ENCODE data around the gene ATP8B3.

Gene ATP8B3

GRCh38 chr19:1757468-1758230 lies 54.4 kb downstream of the ATP8B3 start:
- DNase-seq (ENCODE audit: low spot score): no peak

GRCh38 chr19:1756705-1757465 lies 55.2 kb downstream of the ATP8B3 start:
- DNase-seq (ENCODE audit: low spot score): no peak

DNA sequence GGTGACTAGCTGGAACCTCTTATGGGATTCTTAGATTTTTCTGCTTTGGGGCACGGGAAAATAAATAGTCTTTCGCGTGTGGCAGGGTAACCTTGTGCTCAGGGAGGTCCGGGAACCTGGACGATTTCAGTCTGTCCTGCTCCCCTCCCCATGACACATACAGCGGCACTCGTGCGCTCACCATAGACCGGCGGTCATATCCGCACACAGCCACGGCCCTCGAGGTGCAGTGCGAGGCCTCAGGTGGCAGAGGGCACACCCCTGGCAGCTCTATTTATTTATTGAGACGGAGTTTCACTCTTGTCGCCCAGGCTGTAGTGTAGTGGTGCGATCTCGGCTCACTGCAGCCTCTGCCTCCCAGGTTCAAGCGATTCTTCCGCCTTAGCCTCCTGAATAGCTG lies 55.8 kb downstream of the ATP8B3 start:
- DNase-seq (ENCODE audit: low spot score): no peak

DNA sequence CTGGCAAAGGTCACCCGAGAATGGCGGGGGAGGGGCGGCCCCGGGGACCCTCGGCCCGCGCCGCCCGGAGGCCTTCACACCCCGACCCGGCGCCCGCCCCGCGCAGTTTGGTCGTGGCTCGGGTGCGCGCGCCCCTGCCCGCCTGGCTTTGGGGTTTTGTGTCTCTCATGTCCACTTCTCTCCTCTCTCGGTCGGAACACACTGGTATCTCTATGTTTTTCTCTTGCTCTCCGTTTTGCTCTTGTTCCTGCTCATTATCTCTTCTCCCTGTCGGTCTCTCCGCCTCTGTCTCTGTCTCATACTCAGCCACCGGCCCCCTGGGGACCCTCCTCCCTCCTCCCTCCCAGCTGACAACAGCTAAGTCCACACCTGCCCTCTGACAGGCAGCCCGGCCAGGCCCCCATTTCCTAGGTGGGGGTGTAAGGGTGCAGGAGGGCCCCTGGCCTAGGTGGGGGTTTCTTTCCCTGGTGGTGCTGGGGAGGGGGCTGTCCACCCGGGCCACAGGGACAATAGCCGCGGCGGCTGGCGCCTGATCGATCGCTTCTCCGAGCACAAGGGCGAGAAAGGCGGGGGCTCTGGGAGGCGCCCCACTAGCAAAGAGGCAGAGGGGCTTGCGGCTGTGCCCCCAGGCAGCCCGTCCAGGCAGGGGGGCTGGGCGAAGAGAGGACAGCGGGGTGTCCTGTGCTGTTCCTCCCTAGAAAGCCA lies 56.5 kb downstream of the ATP8B3 start:
- no peak for DNase-seq (ENCODE audit: low spot score)

GRCh38 chr19:1754636-1755466 lies 57.2 kb downstream of the ATP8B3 start:
- DNase-seq (ENCODE audit: low spot score): no peak

DNA sequence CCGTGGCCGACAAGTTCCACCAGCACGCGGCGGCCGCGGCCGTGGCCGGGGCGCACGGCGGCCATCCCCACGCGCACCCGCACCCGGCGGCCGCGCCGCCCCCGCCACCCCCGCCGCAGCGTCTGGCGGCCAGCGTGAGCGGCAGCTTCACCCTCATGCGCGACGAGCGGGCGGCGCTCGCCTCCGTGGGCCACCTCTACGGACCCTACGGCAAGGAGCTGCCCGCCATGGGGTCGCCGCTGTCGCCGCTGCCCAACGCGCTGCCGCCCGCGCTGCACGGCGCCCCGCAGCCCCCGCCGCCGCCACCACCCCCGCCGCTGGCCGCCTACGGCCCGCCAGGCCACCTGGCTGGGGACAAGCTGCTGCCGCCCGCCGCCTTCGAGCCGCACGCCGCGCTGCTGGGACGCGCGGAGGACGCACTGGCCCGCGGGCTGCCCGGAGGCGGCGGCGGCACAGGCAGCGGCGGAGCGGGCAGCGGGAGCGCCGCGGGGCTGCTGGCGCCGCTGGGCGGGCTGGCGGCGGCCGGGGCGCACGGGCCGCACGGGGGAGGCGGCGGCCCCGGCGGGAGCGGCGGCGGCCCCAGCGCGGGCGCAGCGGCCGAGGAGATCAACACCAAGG lies 57.9 kb downstream of the ATP8B3 start:
- no peak for DNase-seq (ENCODE audit: low spot score)

GRCh38 chr19:1752757-1753728 lies 59.0 kb downstream of the ATP8B3 start, which contains the start of gene ONECUT3:
TSS of gene ONECUT3 (plus strand) at chr19:1753506. CDS start at chr19:1753663, 157 bp downstream.
- no peak for DNase-seq (ENCODE audit: low spot score)

GRCh38 chr19:1752009-1752756 lies 59.9 kb downstream of the ATP8B3 start:
- DNase-seq (ENCODE audit: low spot score): no peak

DNA sequence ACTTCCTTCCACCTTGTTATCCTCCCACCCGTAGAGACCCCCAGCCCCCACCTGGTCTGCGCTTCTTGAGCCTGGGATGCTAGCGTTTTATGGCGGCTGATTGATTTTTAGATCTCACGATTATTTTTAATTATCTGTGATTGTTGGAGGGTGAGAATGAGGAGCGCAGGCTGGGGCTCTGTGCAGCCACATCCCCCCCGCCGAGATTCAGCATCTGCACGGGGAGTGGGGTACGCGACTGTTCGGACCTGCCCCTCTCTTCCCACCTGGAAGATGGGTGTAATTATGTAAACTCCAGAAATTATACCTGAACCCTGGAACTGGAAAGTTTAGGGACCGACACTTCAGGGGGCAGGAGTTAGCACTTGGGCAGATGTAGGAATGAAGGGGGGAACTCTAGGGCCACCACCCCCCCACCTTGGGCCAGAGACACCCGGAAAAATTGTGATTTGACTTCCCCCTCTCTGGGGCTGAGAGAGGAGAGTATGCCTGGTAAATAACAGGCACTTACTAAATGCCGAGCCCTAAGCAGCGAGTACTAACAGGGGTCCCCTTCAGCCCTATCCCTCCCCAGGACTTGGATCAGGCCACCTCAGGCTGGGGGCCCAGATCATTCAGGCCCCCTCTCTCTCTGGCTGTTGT lies 60.6 kb downstream of the ATP8B3 start:
- DNase-seq (ENCODE audit: low spot score): no peak

DNA sequence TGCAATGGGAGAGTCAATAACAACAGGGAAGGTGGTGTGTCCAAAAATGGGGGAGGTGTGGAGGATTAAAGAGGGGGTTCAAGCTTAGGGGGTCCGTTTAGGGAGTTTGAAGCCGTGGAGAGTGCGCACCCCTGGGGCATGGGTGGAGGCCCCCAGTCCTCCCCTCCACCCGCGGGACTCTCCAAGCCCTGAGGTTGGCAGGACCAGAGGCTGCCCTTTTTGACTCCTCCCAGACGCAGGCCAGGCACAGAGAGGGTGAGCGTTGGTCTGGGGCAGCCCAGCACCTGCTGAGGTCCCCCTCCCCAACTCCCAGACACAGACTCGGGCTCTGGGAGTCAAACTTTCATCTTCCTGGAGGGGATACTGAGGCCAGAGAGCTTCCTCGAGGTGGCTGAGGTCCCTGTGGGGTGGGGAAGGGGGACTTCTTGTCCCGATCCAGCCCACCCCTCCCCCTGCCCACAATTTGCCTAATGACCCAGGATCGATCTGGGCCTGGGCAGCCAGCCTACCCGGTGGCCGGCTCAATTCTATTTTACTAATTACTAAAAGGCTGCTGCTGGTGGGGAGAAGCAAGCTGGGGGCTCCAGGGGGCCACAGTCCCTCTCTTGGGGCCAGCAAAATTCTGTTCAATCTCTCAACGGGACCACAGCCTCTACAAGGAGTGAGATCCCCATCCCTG lies 61.6 kb downstream of the ATP8B3 start:
- DNase-seq (ENCODE audit: low spot score): no peak

DNA sequence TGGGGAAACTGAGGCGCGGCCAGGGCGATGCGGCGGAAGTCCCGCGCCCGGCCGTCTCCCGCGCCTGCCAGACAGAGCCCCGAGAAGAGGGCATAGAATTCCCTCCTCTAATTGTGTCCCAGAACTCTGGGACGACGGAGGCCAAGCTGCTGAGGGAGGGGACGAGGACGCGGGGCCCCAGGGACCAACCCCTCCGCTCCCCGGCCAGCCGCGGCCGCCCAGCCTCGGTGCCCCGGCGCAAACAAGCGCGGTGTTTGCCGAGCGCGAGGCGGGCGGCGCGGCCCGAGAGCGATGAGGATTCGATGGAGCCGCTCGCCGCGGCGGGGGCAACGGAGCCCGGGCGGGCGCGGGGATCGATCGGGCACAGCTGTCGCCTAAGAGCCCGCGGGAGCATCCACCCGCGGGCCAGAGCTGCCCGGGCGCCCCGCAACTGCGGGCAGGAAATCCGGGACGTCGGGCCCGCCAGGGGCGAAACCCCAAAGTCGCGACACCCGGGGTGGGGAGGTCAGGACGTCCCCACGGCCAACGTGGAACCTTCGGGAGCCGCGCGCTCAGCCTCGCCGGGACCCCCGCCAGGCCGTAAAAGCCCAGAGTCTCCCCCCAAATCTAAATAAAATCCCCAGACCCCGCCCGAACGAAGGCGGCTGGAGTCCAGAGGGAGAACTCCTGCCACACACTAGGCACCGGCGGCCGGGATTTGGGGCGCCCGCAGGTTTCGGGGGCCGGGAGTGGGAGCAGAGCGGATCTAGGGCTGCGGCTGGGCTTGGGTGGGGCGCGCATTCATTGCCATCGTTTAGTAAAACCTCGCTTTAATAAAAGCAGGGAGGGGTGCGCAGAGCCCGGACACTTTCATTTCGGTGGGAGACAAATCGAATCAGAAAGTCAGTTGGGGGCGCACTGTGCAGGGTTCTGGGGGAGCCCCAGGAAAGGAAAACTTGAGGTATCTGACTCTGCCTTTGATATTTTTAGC lies 62.4 kb downstream of the ATP8B3 start:
- no peak for DNase-seq (ENCODE audit: low spot score)

DNA sequence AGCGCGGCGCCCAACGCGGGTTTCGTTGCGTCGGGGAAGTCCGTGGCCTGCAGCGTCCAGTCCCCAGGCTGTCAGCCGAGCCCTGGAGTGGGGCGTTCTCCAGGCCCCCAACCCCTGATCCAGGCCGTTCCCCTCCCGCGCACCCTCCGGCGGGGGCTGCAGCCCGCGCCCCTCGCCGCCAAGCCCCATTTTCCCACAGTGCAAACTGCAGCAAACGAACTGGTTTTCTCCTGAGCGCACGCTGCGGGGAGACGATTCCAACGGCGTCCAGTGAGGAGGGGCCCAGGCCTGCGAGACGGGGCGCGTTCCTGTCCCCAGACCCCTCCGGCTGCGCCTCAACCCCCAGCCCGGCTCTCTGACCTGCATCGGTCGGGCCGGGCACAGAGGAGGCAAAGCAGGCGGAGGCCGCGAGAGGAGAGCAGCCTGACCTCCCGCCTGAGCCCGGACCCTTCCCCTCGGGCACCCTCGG lies 63.2 kb downstream of the ATP8B3 start:
- no peak for DNase-seq (ENCODE audit: low spot score)

GRCh38 chr19:1748115-1748872 lies 63.8 kb downstream of the ATP8B3 start:
- no peak for DNase-seq (ENCODE audit: low spot score)

DNA sequence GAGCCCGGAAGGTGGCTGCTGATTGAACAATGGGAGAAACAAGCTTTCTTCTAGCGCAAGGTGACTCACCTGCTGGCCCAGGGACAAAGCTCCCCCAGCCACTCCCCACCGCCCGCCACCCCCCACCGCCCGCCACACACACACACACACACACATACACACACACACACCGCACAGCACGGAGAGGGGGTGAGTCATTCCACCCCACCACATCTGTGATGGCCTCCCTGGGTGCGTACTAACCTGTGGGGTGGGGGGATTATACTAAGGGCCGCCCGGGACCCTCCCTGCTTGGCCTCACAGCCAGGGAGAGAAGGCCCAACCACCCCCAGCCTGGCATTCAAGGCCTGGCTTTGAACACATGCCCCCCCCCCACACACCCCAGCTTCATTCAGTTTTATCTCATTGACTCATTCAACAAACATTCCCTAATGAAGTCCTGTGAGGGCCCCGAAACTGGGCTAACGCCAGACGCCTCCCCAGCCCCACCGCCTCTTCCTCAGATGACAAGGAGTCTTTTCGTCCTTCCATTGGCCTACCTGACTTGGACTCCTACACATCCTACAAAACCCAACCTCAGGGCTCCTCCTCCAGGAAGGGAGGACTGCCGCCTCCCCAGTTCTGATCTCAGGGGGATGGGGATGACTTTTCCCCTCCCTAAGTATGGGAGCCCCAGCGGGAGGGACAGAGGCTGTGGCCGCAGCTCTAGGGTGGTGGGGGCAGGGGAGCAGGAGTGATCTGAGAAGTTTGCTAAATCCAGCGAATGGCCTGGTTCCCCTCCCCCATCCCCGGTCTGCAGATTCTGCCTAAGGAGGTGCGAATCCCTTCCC lies 64.6 kb downstream of the ATP8B3 start:
- no peak for DNase-seq (ENCODE audit: low spot score)

Measured in Ammon's horn (tissue), 1 donor.